SK-N-SH (cell line): ENCODE measurements around the gene CTDP1. TPM values are rescaled to one million over a fixed set of nuclear protein-coding genes. Genes with fewer than 3 reads are reported as not detected.

Experiments
- CTCF ChIA-PET: fragments of 300-600, 350-600 bp; formaldehyde crosslinking; extraction: SDS; loops from one replicate; lab custom pipeline; 2021; lab: Yijun Ruan, JAX
- POLR2A ChIA-PET: fragments of 350-600 bp; sonication (Branson Sonifier 250); formaldehyde crosslinking; extraction: SDS; loops from one replicate; lab custom pipeline; 2020; ENCODE audit warnings: antibody characterized with exemption, inconsistent platforms; lab: Yijun Ruan, JAX
- DNase-seq: peaks from one replicate; pipeline ENCODE4 v3.0.0; 2012
- H2AFZ ChIP-seq: fragments of 200-600 bp; sonication (generic); 2 replicates; pipeline ENCODE4 v1.8.1; 2016; ENCODE audit warnings: antibody characterized with exemption, mild to moderate bottlenecking, low read depth
- H3F3A ChIP-seq: fragments of 200-600 bp; sonication (generic); replicated peaks from 2 replicates; pipeline ENCODE3; 2016; ENCODE audit warnings: antibody characterized with exemption, mild to moderate bottlenecking; ENCODE audit not compliant: insufficient read depth
- H3K27ac ChIP-seq, 2 experiments: fragments of 200-500 bp in 1 of 2; fragments of 200-600 bp in 1 of 2; sonication (Bioruptor generic) in 1 of 2; sonication (generic), shearing (Covaris generic) in 1 of 2; 2 replicates each; pipeline versions ENCODE4 v1.5.1 to v1.6.1; 2014 to 2016; ENCODE audit warnings: low read depth in 2 of 2, inconsistent platforms in 1 of 2, low read length in 1 of 2, mild to moderate bottlenecking in 1 of 2, mixed read lengths in 1 of 2
- H3K27me3 ChIP-seq: fragments of 200-600 bp; sonication (generic), shearing (Covaris generic); 2 replicates; pipeline ENCODE4 v1.6.1; 2016; ENCODE audit warnings: mixed run types; ENCODE audit not compliant: insufficient read depth
- H3K36me3 ChIP-seq, 2 experiments: fragments of 200-500 bp in 1 of 2; fragments of 200-600 bp in 1 of 2; sonication (Bioruptor generic) in 1 of 2; sonication (generic) in 1 of 2; replicated peaks in 1 of 2; 2 replicates each; pipeline versions ENCODE3 to v1.5.1; 2014 to 2016; ENCODE audit warnings: low read length in 1 of 2, mild to moderate bottlenecking in 1 of 2; ENCODE audit not compliant: insufficient read depth in 2 of 2, control insufficient read depth in 1 of 2
- H3K4me1 ChIP-seq, 2 experiments: fragments of 200-500 bp in 1 of 2; fragments of 200-600 bp in 1 of 2; sonication (Bioruptor generic) in 1 of 2; sonication (generic), shearing (Covaris generic) in 1 of 2; 2 replicates each; pipeline versions ENCODE4 v1.5.1 to v1.6.1; 2014 to 2016; ENCODE audit warnings: low read depth in 1 of 2, low read length in 1 of 2, mixed run types in 1 of 2; ENCODE audit not compliant: insufficient read depth in 2 of 2, control insufficient read depth in 1 of 2
- H3K4me2 ChIP-seq: fragments of 200-600 bp; sonication (generic), shearing (Covaris generic); 2 replicates; pipeline ENCODE4 v1.6.1; 2017; ENCODE audit warnings: mixed run types
- H3K4me3 ChIP-seq, 2 experiments: fragments of 200-500 bp in 1 of 2; fragments of 200-600 bp in 1 of 2; sonication (Bioruptor generic) in 1 of 2; sonication (generic), shearing (Covaris generic) in 1 of 2; 2 replicates each; pipeline versions ENCODE4 v1.5.1 to v1.8.1; 2014 to 2016; ENCODE audit warnings: low read depth in 2 of 2, inconsistent platforms in 1 of 2, low read length in 1 of 2, mild to moderate bottlenecking in 1 of 2, mixed read lengths in 1 of 2, moderate library complexity in 1 of 2
- H3K79me2 ChIP-seq: fragments of 200-600 bp; sonication (generic); 2 replicates; pipeline ENCODE4 v1.8.1; 2017; ENCODE audit warnings: mild to moderate bottlenecking; ENCODE audit not compliant: insufficient read depth
- H3K9ac ChIP-seq: fragments of 200-600 bp; sonication (generic); 2 replicates; pipeline ENCODE4 v1.6.1; 2017; ENCODE audit warnings: mixed run types
- H3K9me2 ChIP-seq: fragments of 200-600 bp; sonication (generic); 2 replicates; pipeline ENCODE4 v1.6.1; 2017; ENCODE audit warnings: mixed run types
- H3K9me3 ChIP-seq: fragments of 200-600 bp; sonication (generic); 2 replicates; pipeline ENCODE4 v1.6.1; 2017; ENCODE audit warnings: mixed run types, mild to moderate bottlenecking, moderate library complexity
- H4K20me1 ChIP-seq: fragments of 200-600 bp; sonication (generic); 2 replicates; pipeline ENCODE4 v1.6.1; 2017; ENCODE audit warnings: mild to moderate bottlenecking, mixed run types; ENCODE audit not compliant: insufficient read depth
- CHD2 ChIP-seq: fragments of 150-350 bp; IDR thresholded peaks from 2 replicates; pipeline ENCODE4 v1.6.1; 2018; ENCODE audit warnings: low read length; ENCODE audit not compliant: partially characterized antibody
- EP300 ChIP-seq, 2 experiments: IDR thresholded peaks; 2 replicates each; pipeline versions ENCODE4 v1.4.0 to v1.6.1; 2012; ENCODE audit warnings: borderline replicate concordance in 1 of 2, low read depth in 1 of 2, low read length in 1 of 2
- FOSL2 ChIP-seq: IDR thresholded peaks from 2 replicates; pipeline ENCODE4 v1.4.0; 2012; ENCODE audit warnings: low read depth, mild to moderate bottlenecking, moderate library complexity, borderline replicate concordance
- FOXJ3 ChIP-seq: sonication (generic); formaldehyde crosslinking; IDR thresholded peaks from 2 replicates; pipeline ENCODE4 v1.5.1; 2020; ENCODE audit warnings: mild to moderate bottlenecking, missing genetic modification reagents
- GATA2 ChIP-seq: sonication (generic); formaldehyde crosslinking; IDR thresholded peaks from 2 replicates; pipeline ENCODE4 v1.5.0; 2020; ENCODE audit warnings: mild to moderate bottlenecking, missing genetic modification reagents
- POLR2AphosphoS5 ChIP-seq: IDR thresholded peaks from 2 replicates; pipeline ENCODE4 v1.6.1; 2012; ENCODE audit warnings: low read depth, low read length
- SIN3A ChIP-seq: IDR thresholded peaks from 2 replicates; pipeline ENCODE4 v1.6.1; 2012; ENCODE audit warnings: low read depth, mild to moderate bottlenecking, low read length, moderate library complexity, borderline replicate concordance
- YY1 ChIP-seq: IDR thresholded peaks from 2 replicates; pipeline ENCODE4 v1.4.0; 2012; ENCODE audit warnings: low read depth, mild to moderate bottlenecking
- WGBS: methylation state at CpG from one replicate; pipeline ENCODE4 v1.1.6; 2017; ENCODE audit warnings: low lambda C conversion rate; 5-methylcytosine and 5-hydroxymethylcytosine counted together
- polyA plus RNA-seq, 3 experiments: library from polyadenylated mRNA; depleted of rRNA; stranded (reverse); fragments of >200 nt; gene quantifications; 2 replicates each; pipeline ENCODE4 v1.2.3, GENCODE V29; 2012
- TF ChIP-seq, protein P1 (sequence below): IDR thresholded peaks from 2 replicates; pipeline ENCODE4 v1.6.1; 2012; ENCODE audit warnings: mild to moderate bottlenecking, low read depth, low read length, moderate library complexity
- TF ChIP-seq, protein P2 (sequence below): fragments of 150-350 bp; IDR thresholded peaks from 2 replicates; pipeline ENCODE4 v1.6.1; 2017; ENCODE audit warnings: antibody characterized with exemption, low read length, low read depth, borderline replicate concordance
- TF ChIP-seq, protein P3 (sequence below): IDR thresholded peaks from 2 replicates; pipeline ENCODE4 v1.4.0; 2012; ENCODE audit warnings: low read depth, borderline replicate concordance
- TF ChIP-seq, protein P4 (sequence below): fragments of 200-600 bp; sonication (generic); IDR thresholded peaks from 2 replicates; pipeline ENCODE4 v1.6.1; 2017; ENCODE audit warnings: antibody characterized with exemption, mild to moderate bottlenecking, moderate library complexity

The CTDP1 gene
- polyA plus RNA-seq, 1 of the 3 experiments (the other 2 are of a cell fraction), result 15.6 TPM

DNA sequence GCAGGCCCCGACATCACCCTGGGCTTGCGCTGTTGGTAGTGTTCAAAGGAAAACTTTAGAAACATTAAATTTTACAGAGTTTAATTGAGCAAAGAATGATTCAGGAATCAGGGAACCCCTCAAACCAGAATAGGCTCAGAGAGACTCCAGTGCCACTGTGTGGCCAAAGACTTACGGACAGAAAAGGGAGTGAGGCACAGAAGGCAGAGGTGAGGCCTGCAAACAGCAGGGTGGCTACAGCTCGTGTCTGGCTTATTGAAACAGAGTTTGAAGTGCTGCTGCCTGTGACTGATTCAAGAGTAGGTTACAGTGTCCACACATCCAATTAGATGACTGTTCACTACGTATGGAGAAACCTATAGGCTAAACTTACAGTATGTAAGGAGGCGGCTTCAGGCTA, 2.4 kb upstream of the CTDP1 start:
- no peaks in the 10 kb centered on the region for H3K9me3 ChIP-seq
- H3K27ac ChIP-seq, result no peak overlapping the region
- H4K20me1 ChIP-seq, result peaks cover 20% of the 10 kb centered on the region
- peaks cover 5 to 42% of the 10 kb centered on the region in 2 experiments; a peak in 3 of 4 replicates for H3K4me1 ChIP-seq
- CTCF ChIA-PET, result no interaction called here
- no peaks in the 10 kb centered on the region for H3K9me2 ChIP-seq
- TF ChIP-seq GATA2 (CRISPR knock-in tag) (no peak), POLR2AphosphoS5 (no peak), YY1 (no peak), FOXJ3 (CRISPR knock-in tag) (no peak), SIN3A (no peak), FOSL2 (no peak), CHD2 (no peak), EP300 (IDR thresholded peaks at IDR 0.05; ENCODE audit: borderline replicate concordance in 1 of 2, low read depth in 1 of 2, low read length in 1 of 2) (no peak)
- TF ChIP-seq, protein P1, sequence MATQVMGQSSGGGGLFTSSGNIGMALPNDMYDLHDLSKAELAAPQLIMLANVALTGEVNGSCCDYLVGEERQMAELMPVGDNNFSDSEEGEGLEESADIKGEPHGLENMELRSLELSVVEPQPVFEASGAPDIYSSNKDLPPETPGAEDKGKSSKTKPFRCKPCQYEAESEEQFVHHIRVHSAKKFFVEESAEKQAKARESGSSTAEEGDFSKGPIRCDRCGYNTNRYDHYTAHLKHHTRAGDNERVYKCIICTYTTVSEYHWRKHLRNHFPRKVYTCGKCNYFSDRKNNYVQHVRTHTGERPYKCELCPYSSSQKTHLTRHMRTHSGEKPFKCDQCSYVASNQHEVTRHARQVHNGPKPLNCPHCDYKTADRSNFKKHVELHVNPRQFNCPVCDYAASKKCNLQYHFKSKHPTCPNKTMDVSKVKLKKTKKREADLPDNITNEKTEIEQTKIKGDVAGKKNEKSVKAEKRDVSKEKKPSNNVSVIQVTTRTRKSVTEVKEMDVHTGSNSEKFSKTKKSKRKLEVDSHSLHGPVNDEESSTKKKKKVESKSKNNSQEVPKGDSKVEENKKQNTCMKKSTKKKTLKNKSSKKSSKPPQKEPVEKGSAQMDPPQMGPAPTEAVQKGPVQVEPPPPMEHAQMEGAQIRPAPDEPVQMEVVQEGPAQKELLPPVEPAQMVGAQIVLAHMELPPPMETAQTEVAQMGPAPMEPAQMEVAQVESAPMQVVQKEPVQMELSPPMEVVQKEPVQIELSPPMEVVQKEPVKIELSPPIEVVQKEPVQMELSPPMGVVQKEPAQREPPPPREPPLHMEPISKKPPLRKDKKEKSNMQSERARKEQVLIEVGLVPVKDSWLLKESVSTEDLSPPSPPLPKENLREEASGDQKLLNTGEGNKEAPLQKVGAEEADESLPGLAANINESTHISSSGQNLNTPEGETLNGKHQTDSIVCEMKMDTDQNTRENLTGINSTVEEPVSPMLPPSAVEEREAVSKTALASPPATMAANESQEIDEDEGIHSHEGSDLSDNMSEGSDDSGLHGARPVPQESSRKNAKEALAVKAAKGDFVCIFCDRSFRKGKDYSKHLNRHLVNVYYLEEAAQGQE, result no peak
- TF ChIP-seq, protein P2, sequence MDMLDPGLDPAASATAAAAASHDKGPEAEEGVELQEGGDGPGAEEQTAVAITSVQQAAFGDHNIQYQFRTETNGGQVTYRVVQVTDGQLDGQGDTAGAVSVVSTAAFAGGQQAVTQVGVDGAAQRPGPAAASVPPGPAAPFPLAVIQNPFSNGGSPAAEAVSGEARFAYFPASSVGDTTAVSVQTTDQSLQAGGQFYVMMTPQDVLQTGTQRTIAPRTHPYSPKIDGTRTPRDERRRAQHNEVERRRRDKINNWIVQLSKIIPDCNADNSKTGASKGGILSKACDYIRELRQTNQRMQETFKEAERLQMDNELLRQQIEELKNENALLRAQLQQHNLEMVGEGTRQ, result no peak
- TF ChIP-seq, protein P3, sequence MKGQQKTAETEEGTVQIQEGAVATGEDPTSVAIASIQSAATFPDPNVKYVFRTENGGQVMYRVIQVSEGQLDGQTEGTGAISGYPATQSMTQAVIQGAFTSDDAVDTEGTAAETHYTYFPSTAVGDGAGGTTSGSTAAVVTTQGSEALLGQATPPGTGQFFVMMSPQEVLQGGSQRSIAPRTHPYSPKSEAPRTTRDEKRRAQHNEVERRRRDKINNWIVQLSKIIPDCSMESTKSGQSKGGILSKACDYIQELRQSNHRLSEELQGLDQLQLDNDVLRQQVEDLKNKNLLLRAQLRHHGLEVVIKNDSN, result no peak
- TF ChIP-seq, protein P4, sequence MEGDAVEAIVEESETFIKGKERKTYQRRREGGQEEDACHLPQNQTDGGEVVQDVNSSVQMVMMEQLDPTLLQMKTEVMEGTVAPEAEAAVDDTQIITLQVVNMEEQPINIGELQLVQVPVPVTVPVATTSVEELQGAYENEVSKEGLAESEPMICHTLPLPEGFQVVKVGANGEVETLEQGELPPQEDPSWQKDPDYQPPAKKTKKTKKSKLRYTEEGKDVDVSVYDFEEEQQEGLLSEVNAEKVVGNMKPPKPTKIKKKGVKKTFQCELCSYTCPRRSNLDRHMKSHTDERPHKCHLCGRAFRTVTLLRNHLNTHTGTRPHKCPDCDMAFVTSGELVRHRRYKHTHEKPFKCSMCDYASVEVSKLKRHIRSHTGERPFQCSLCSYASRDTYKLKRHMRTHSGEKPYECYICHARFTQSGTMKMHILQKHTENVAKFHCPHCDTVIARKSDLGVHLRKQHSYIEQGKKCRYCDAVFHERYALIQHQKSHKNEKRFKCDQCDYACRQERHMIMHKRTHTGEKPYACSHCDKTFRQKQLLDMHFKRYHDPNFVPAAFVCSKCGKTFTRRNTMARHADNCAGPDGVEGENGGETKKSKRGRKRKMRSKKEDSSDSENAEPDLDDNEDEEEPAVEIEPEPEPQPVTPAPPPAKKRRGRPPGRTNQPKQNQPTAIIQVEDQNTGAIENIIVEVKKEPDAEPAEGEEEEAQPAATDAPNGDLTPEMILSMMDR, result no peak
- no peak overlapping the region for H3K9ac ChIP-seq
- H3K79me2 ChIP-seq, result peaks cover 36% of the 10 kb centered on the region
- no peak overlapping the region for H2AFZ ChIP-seq
- peaks cover 5 to 10% of the 10 kb centered on the region in 2 experiments for H3K36me3 ChIP-seq
- no peaks in the 10 kb centered on the region for H3F3A ChIP-seq
- WGBS, result 88% methylated on average over 6 of the region's 6 CpGs
- H3K4me3 ChIP-seq, result no peak overlapping the region
- DNase-seq, result no peak
- H3K4me2 ChIP-seq, result 0 out of 2 replicates have a peak overlapping the region, but pooled peaks have one; percentile 76
- POLR2A ChIA-PET, result no interaction called here
- no peaks in the 10 kb centered on the region for H3K27me3 ChIP-seq
